Thoracic aorta (tissue), 2 donors: Measurements from ENCODE around the gene PYGB. TPM values are rescaled to one million over a fixed set of nuclear protein-coding genes. Genes with fewer than 3 reads are reported as not detected.
A peak's percentile ranks its signal among the peaks of the same experiment; 100 is the strongest.

Experiments used
- ATAC-seq: fragments of 150-250 bp; one replicate; pipeline ENCODE4 v1.8.0; 2017; ENCODE audit warnings: low read depth; ENCODE audit not compliant: insufficient number of reproducible peaks, low FRiP score
- DNase-seq: peaks from one replicate; pipeline ENCODE4 v3.0.0-alpha.2; 2020; ENCODE audit warnings: low spot score
- H3K27ac ChIP-seq, 2 donors: fragments of 200-600 bp; sonication (generic); 1 replicate in 1 of 2; 2 replicates in 1 of 2; pipeline ENCODE4 v1.5.1; 2016; ENCODE audit warnings: mild to moderate bottlenecking in 2 of 2, moderate library complexity in 2 of 2
- H3K27me3 ChIP-seq: fragments of 200-600 bp; sonication (generic); replicated peaks from 2 replicates; pipeline ENCODE4 v1.6.0; 2016; ENCODE audit warnings: mild to moderate bottlenecking; ENCODE audit not compliant: insufficient read depth
- H3K36me3 ChIP-seq: fragments of 200-600 bp; sonication (generic); one replicate; pipeline ENCODE4 v1.5.1; 2016
- H3K4me1 ChIP-seq, 2 donors: fragments of 200-600 bp; sonication (generic); 1 replicate in 1 of 2; 2 replicates in 1 of 2; pipeline versions ENCODE4 v1.5.1 to v1.6.0; 2016; ENCODE audit warnings: low read depth in 2 of 2, mild to moderate bottlenecking in 1 of 2; ENCODE audit not compliant: control insufficient read depth in 1 of 2
- H3K4me3 ChIP-seq: fragments of 200-600 bp; sonication (generic); 2 replicates; pipeline ENCODE4 v1.5.1; 2016; ENCODE audit warnings: mild to moderate bottlenecking
- H3K9me3 ChIP-seq: fragments of 200-600 bp; sonication (generic); 2 replicates; pipeline ENCODE4 v1.5.1; 2016
- total RNA-seq, 2 donors: library from RNA; depleted of rRNA; stranded (reverse); fragments of >200 nt; gene quantifications; one replicate each; pipeline versions ENCODE4 v1.1.0 to v1.2.3, GENCODE V29; 2016
- TF ChIP-seq, protein P1 (sequence below): fragments of 200-600 bp; sonication (generic); IDR thresholded peaks from one replicate; pipeline ENCODE4 v1.5.1; 2019; ENCODE audit warnings: antibody characterized with exemption

PYGB gene
- total RNA-seq, 2 donors from 2014 or later = 124 to 256 TPM

DNA sequence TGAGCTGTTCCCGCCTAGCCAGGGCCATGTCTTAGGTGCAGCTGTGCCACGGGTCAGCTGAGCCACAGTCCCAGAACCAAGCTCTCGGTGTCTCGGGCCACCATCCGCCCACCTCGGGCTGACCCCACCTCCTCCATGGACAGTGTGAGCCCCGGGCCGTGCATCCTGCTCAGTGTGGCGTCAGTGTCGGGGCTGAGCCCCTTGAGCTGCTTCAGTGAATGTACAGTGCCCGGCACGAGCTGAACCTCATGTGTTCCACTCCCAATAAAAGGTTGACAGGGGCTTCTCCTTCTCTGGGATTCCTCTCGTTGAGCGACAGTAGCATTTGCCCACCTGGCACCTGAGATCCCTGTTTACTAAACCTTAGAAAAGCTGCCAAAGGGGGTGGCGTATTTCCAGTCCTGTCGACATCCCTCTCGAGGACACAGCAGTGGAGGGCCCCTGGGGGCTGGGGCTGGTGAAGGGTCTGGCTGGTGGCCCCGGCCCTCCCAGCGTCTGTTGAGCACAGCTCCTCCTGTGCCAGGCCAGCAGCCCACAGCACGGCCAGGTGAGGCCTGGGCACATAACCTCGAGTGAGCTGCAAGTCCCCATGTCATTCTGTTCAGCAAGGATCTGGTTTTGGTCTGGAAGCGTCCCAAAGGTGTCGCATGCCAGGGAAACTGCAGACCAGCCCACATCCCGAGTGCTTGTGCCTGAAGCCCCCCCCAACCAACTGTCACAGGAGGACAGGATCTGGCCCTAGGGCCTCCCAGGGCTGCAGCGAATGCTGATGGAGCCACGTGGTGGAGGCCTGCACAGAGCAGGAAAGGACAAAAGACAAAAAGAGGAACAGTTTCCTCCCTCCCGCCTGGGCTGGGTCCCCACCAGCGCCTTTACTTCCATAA is 21.2 kb upstream of the PYGB start:
- no peaks in the 10 kb centered on the region for H3K9me3 ChIP-seq
- H3K27ac ChIP-seq = peak overlapping the region; percentile 96 to 98

DNA sequence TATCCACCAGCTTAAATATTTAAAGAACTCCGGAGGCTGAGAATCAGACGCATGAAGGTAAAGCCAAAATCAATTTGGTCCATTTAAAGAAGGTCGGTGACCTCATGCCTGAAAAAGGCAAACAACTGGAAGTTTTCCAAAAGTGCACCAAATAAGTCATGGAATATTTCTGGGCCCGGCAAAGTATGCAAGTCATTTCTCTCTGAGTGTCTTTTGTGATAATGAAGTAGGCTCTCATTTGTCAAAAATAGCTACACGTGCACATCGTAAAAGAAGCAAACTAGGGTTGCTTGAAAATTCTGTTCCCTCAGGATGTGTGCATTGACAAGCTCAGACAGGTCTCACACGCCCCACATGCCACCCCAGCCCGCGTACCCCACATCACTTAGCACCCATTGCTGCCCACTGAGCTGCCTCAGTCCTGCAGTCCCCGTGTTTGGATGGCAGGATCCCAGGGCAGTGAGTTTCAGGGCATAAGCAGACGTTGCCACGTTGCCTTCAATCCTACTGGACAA is 20.5 kb upstream of the PYGB start:
- Histone ChIP-seq H3K9me3 (no peaks in the 10 kb centered on the region), H3K36me3 (no peaks in the 10 kb centered on the region), H3K27me3 (no peaks in the 10 kb centered on the region), H3K27ac (peak overlapping the region; percentile 96 to 98), H3K4me1 (peaks cover 19 to 61% of the 10 kb centered on the region in 2 donors), H3K4me3 (peak overlapping the region; percentile 43)
- ATAC-seq (peak; percentile 97), DNase-seq (no peak)
- TF ChIP-seq, protein P1, sequence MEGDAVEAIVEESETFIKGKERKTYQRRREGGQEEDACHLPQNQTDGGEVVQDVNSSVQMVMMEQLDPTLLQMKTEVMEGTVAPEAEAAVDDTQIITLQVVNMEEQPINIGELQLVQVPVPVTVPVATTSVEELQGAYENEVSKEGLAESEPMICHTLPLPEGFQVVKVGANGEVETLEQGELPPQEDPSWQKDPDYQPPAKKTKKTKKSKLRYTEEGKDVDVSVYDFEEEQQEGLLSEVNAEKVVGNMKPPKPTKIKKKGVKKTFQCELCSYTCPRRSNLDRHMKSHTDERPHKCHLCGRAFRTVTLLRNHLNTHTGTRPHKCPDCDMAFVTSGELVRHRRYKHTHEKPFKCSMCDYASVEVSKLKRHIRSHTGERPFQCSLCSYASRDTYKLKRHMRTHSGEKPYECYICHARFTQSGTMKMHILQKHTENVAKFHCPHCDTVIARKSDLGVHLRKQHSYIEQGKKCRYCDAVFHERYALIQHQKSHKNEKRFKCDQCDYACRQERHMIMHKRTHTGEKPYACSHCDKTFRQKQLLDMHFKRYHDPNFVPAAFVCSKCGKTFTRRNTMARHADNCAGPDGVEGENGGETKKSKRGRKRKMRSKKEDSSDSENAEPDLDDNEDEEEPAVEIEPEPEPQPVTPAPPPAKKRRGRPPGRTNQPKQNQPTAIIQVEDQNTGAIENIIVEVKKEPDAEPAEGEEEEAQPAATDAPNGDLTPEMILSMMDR = no peak

More for the DNA sequence above, 21.2 kb upstream of the PYGB start:
- H3K4me3 ChIP-seq = peak overlapping the region; percentile 1
- ATAC-seq = peak; percentile 5
- H3K36me3 ChIP-seq = no peaks in the 10 kb centered on the region
- TF ChIP-seq, protein P1 = no peak
- no peak for DNase-seq
- H3K27me3 ChIP-seq = no peaks in the 10 kb centered on the region
- H3K4me1 ChIP-seq = peaks cover 19 to 61% of the 10 kb centered on the region in 2 donors

DNA sequence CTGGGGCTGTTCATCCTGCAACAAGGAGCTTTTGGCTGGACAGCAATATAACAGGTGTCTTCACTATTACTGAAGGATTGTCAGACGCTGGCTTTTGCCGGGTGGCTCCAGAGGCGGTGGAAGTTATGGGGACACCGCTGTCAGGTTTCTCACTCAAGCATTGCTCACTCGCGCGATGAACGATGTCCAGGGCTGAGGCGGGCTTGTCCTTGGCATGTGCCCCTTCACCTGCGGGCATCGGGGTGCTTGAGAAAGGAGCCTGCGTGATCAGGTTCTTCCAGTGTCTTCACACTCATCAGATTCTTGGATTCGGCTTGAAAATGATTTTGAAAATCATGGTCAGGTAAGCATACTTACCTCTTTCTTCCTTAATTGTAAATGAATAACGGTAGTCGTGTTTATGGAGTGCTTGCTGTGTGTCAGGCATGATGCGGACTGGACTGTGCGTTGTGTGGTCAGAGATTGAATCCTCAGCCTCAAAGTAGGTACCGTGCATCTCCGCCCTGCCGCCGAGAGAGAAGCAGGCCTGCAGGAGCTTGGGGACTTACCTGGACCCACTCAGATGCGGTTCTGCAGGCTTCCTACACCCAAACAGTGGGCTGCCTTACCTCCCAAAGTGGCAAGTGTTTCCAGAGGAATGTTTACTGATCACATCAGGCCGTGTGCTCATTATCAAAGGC is 18.3 kb upstream of the PYGB start:
- Histone ChIP-seq H3K4me3 (no peak overlapping the region), H3K27me3 (no peaks in the 10 kb centered on the region), H3K36me3 (no peaks in the 10 kb centered on the region), H3K27ac (peak overlapping the region; percentile 96 to 98), H3K9me3 (no peaks in the 10 kb centered on the region), H3K4me1 (peaks cover 32 to 83% of the 10 kb centered on the region in 2 donors)
- ATAC-seq (no peak), DNase-seq (no peak)
- TF ChIP-seq, protein P1 = no peak

DNA sequence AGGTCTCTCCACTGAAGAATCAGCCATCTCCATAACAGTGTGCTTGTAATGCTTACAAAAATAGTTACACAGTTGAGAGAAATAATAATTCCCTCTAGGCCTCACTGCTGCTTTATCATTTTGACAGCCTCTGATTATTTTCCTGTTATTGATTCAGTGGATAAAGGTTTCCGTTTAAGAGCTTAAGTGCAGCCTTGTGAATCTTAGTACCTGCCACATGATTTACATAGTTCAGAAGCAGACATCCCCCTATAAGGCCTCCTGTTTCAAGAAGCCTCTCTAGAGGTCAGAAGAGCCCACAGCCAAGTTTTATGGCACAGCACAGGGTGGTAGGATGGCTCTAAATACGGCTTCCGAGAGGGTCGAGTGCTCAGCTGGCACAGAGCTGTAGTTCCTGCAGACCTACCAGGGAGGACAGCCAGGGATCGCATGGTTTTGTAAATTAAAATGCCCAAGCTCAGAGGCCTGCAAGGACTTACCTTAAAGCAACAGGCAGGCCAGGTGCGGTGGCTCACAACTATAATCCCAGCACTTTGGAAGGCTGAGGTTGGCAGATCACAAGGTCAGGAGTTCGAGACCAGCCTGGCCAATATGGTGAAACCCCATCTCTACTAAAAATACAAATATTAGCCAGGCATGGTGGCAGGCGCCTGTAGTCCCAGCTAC is 17.6 kb upstream of the PYGB start:
- Histone ChIP-seq H3K4me1 (peaks cover 32 to 85% of the 10 kb centered on the region in 2 donors), H3K36me3 (no peaks in the 10 kb centered on the region), H3K4me3 (no peak overlapping the region), H3K27ac (peak overlapping the region; percentile 96 to 98), H3K27me3 (no peaks in the 10 kb centered on the region), H3K9me3 (no peaks in the 10 kb centered on the region)
- ATAC-seq (no peak), DNase-seq (no peak)
- TF ChIP-seq, protein P1 = no peak
